HG03108 (cell line): ENCODE results near the gene CRELD1.
"Not testable (repeated sequence)": the region's sequence is repeated elsewhere in the genome, so short reads cannot be mapped to it uniquely, and the experiment has no call there.

Source experiments
- ATAC-seq: cut with Tn5 transposase; IDR thresholded peaks from one replicate; pipeline ENCODE4 v1.9.1; 2021; ENCODE audit warnings: moderate library complexity; ENCODE audit not compliant: unreplicated experiment

Gene CRELD1

GRCh38 chr3:9932843-9933560 lies 632 bp upstream of the CRELD1 start:
- peak; percentile 60 for ATAC-seq

- ATAC-seq: no peak
These were observed 594 bp downstream of the CRELD1 start for GRCh38 chr3:9934235-9934621.

- ATAC-seq: no peak
These were observed 1.4 kb downstream of the CRELD1 start for GRCh38 chr3:9934993-9935392.

- ATAC-seq: no peak
These were observed 2.4 kb downstream of the CRELD1 start for GRCh38 chr3:9935966-9936510.

GRCh38 chr3:9937486-9938238 lies 4.0 kb downstream of the CRELD1 start:
- no peak for ATAC-seq

- ATAC-seq: no peak
These were observed 5.3 kb downstream of the CRELD1 start for GRCh38 chr3:9938966-9939365.

- not testable (repeated sequence) for ATAC-seq
These were observed 6.3 kb downstream of the CRELD1 start for GRCh38 chr3:9939906-9940305.

GRCh38 chr3:9940746-9941145 lies 7.1 kb downstream of the CRELD1 start:
- no peak for ATAC-seq

- ATAC-seq: no peak
These were observed 8.5 kb downstream of the CRELD1 start for GRCh38 chr3:9942164-9942563.

- ATAC-seq: no peak
These were observed 9.5 kb downstream of the CRELD1 start for GRCh38 chr3:9942934-9943690.

GRCh38 chr3:9944271-9944670 lies 10.6 kb downstream of the CRELD1 start:
- no peak for ATAC-seq

- ATAC-seq: no peak
These were observed 11.7 kb downstream of the CRELD1 start for GRCh38 chr3:9945358-9945757.

- ATAC-seq: no peak
These were observed 12.7 kb downstream of the CRELD1 start for GRCh38 chr3:9946112-9947024.

- no peak for ATAC-seq
These were observed 13.7 kb downstream of the CRELD1 start for GRCh38 chr3:9947025-9947995.

- ATAC-seq: no peak
These were observed 15.0 kb downstream of the CRELD1 start for GRCh38 chr3:9948586-9948985.

GRCh38 chr3:9949115-9949514 lies 15.5 kb downstream of the CRELD1 start:
- no peak for ATAC-seq

GRCh38 chr3:9949626-9950025 lies 16.0 kb downstream of the CRELD1 start:
- no peak for ATAC-seq

- peak; percentile 39 for ATAC-seq
These were observed 17.5 kb downstream of the CRELD1 start for GRCh38 chr3:9951126-9951525.

GRCh38 chr3:9951598-9951961 lies 17.9 kb downstream of the CRELD1 start:
- ATAC-seq: no peak
